ENCODE data around the gene GNAL.

The GNAL gene

DNA sequence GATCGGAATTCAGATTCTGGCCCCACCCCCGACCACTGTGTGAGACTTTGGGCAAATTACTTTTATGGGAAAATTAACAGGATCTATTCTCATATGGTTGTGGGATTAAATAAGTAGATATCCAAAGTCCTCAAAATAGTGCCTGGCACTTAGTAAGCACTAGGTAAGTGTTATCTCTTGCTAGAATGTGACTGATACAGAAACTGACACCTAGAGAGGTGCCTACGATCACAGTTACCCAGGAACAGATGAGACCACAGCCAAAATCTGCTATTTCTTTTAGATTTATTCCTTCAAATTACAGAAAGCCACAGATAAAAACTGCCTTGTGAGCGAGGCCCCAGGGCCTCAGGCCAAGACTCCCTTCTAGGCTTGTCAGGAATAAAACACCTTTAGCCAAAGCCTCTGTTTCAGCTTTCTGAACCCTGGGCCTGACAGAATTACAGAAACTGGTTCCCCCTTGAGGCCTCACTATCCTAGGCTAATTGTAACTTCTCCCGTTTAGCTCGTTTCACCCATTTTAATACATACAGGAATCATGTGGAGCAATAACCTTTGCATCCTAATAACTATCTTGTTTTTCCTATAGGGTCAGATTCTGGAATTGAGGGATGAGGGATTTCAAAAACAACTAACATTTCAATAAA lies 139.8 kb downstream of the GNAL start:
- Mint-ChIP-seq H3K9me3 (no peaks in the 10 kb centered on the region), H3K36me3 (no peaks in the 10 kb centered on the region), H3K27ac (no peak overlapping the region), H3K4me1 (no peaks in the 10 kb centered on the region), H3K27me3 (peaks cover 0 to 7% of the 10 kb centered on the region in 2 donors), H3K4me3 (no peak overlapping the region)
- no peak for ATAC-seq (replicated peaks)
- no peak for DNase-seq

DNA sequence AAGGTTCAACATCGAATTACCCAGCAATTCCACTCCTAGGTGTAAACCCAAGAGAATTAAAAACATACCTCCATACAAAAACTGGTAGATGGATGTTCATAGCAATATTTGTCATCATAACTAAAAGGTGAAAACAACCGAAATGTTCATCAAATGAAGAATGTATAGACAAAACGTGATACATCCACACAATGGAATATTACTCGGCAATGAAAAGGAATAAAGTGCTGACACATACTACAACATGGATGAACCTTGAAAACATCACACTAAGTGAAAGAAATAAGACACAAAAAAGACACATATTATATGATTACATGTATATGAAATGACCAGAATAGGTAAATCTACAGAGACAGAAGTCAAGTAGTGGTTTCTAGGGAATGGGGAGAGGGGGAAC lies 141.5 kb downstream of the GNAL start:
- Mint-ChIP-seq H3K36me3 (no peaks in the 10 kb centered on the region), H3K27ac (no peak overlapping the region), H3K4me3 (no peak overlapping the region), H3K9me3 (no peaks in the 10 kb centered on the region), H3K27me3 (peaks cover 0 to 7% of the 10 kb centered on the region in 2 donors), H3K4me1 (no peaks in the 10 kb centered on the region)
- DNase-seq (no peak), ATAC-seq (replicated peaks) (no peak)

DNA sequence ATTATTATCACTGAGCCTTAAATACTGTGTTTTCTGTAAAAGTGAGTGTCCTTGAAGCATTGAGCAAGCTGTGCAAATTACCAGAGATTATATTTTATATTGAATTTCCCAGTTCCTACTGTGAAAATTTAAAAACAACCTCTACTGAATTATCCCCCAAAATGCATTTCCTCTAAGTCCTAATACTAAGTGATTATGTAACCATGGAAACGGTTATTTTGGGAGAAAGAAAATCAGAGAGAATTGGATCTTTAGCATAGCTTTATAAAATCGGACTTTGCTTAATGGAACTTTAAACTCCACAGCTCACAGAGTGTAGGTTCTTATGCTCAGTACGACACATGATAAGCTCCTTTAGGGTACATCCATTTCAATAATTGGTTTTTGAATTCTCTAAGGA lies 142.9 kb downstream of the GNAL start:
- Mint-ChIP-seq H3K4me3 (no peak overlapping the region), H3K4me1 (no peaks in the 10 kb centered on the region), H3K9me3 (no peaks in the 10 kb centered on the region), H3K27me3 (peaks cover 0 to 7% of the 10 kb centered on the region in 2 donors), H3K36me3 (no peaks in the 10 kb centered on the region), H3K27ac (no peak overlapping the region)
- no peak for DNase-seq
- no peak for ATAC-seq (replicated peaks)

DNA sequence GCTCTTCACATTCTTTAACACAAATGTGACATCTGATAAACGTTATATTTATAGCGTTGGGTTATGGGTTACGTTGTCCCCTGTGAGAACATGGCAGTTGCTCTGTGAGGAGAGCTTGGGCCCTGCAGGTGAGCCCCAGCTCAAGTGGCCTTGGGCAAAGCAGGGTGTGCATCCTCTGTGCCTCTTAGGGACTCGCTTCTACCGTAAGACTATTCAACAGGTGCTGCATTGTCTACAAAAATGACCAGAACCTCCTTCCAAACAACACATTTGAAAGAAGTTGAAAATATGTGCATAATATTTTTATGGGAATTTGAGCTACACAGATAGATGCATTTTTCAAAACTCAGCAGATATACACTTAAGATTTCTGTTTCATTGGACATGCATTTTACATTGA lies 145.7 kb downstream of the GNAL start:
- Mint-ChIP-seq H3K27me3 (peaks cover 0 to 7% of the 10 kb centered on the region in 2 donors), H3K9me3 (no peaks in the 10 kb centered on the region), H3K4me3 (no peak overlapping the region), H3K27ac (no peak overlapping the region), H3K36me3 (no peaks in the 10 kb centered on the region), H3K4me1 (no peaks in the 10 kb centered on the region)
- DNase-seq (no peak), ATAC-seq (replicated peaks) (no peak)

DNA sequence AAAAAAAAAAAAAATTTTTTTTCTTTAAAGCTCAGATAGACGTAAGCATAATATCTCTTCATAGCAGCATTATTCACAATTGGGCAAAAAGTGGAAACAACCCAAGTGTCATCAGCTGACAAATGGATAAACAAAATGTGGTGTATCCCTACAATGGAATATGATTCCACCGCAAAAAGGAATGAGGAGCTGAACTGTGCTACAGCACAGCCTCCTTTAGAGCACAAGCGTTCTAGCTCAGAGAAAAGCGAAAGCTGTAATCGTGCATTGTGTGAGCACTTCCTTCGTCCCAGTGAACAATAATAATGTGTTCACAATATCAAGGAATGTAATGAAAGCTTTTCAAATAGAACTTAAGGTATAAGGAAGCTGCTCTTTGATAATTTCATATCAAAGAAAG lies 150.5 kb downstream of the GNAL start:
- Mint-ChIP-seq H3K36me3 (no peaks in the 10 kb centered on the region), H3K4me3 (no peak overlapping the region), H3K27me3 (peaks cover 0 to 6% of the 10 kb centered on the region in 2 donors), H3K4me1 (no peaks in the 10 kb centered on the region), H3K27ac (no peak overlapping the region), H3K9me3 (no peaks in the 10 kb centered on the region)
- DNase-seq (no peak), ATAC-seq (replicated peaks) (no peak)

DNA sequence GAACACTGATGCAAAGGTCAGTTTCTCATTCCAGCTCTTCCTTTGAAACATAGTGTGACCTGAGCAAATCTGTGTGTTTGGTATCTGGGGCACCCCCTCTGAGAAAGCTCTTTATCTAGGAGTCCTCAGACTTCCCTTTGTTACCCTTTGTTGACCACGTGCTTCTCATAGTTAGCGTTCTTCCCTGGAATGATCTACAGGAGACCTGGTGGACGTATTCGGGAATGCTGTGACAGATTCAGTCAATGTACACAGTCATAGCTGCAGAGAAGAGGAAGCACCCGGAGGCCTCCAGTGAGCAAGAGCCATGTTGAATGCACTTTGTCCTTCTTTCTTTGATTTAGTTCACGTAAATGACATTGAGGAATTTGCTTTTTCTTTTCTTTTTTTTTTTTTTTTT lies 151.4 kb downstream of the GNAL start:
- Mint-ChIP-seq H3K27ac (no peak overlapping the region), H3K9me3 (no peaks in the 10 kb centered on the region), H3K4me1 (no peaks in the 10 kb centered on the region), H3K36me3 (no peaks in the 10 kb centered on the region), H3K27me3 (peaks cover 0 to 6% of the 10 kb centered on the region in 2 donors), H3K4me3 (no peak overlapping the region)
- no peak for DNase-seq
- ATAC-seq (replicated peaks) = no peak

DNA sequence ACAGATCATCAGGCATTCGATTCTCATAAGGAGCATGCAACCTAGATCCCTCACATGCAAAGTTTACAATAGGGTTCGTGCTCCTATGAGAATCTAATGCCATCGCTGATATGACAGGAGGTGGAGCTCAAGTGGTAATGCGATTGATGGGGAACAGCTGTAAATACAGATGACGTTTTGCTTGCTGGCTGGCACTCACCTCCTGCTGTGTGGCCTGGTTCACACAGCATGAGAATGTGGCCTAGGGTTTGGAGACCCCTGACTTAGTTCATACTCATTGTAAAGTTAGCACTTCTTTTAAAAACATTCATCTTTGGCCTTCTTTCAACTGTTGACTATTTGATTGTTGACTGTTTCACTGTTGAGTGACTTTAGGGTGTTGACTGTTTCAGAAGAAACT lies 153.5 kb downstream of the GNAL start:
- Mint-ChIP-seq H3K27me3 (peaks cover 0 to 6% of the 10 kb centered on the region in 2 donors), H3K27ac (no peak overlapping the region), H3K4me3 (no peak overlapping the region), H3K4me1 (no peaks in the 10 kb centered on the region), H3K36me3 (no peaks in the 10 kb centered on the region), H3K9me3 (no peaks in the 10 kb centered on the region)
- ATAC-seq (replicated peaks) (no peak), DNase-seq (no peak)

DNA sequence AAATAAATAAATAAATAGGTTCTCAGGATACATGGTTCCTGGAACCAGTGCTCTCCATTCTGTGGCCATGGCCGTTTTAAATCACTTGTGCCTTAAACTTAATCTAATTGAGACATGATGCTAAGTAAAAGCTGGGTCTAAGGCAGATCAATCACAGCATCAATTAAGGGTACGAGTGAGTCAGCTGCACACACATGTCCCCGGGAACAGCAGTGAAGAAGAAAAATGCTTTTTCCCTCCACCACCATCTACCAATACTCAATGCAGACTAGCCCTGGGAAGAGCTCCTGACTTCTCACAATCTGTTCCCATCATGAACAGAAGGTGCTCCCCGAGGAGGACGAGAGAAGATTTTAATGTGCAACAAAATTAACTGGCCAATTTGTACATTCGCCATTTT lies 155.4 kb downstream of the GNAL start:
- peaks cover 0 to 6% of the 10 kb centered on the region in 2 donors for H3K27me3 Mint-ChIP-seq
- ATAC-seq (replicated peaks) (no peak), DNase-seq (no peak)
- no peak overlapping the region for H3K27ac Mint-ChIP-seq
- no peaks in the 10 kb centered on the region for H3K4me1 Mint-ChIP-seq
- H3K4me3 Mint-ChIP-seq = no peak overlapping the region
- H3K36me3 Mint-ChIP-seq = no peaks in the 10 kb centered on the region
- no peaks in the 10 kb centered on the region for H3K9me3 Mint-ChIP-seq

DNA sequence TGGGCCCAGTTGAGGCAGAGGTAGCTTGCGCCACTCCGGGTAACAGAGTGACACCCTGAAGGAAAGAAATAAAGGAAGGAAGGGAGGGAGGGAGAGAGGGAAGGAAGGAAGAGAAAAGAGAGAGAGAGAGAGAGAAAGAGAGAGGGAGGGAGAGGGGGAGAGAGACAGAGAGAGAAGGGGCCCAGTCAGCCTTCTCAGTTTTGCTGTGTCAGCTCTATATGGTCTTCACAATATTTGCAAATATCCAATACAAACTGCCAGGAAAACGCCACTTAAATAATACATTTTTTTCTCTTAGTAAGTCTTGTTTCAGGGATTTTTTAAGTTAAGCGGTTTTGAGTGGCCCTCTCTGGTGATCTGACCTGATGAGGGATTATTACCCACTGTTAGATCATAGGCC lies 156.6 kb downstream of the GNAL start:
- H3K27ac Mint-ChIP-seq = no peak overlapping the region
- H3K4me3 Mint-ChIP-seq = no peak overlapping the region
- H3K9me3 Mint-ChIP-seq = no peaks in the 10 kb centered on the region
- DNase-seq (no peak), ATAC-seq (replicated peaks) (no peak)
- H3K27me3 Mint-ChIP-seq = peaks cover 0 to 3% of the 10 kb centered on the region in 2 donors
- peaks cover 4 to 11% of the 10 kb centered on the region in 2 donors for H3K4me1 Mint-ChIP-seq
- no peaks in the 10 kb centered on the region for H3K36me3 Mint-ChIP-seq

DNA sequence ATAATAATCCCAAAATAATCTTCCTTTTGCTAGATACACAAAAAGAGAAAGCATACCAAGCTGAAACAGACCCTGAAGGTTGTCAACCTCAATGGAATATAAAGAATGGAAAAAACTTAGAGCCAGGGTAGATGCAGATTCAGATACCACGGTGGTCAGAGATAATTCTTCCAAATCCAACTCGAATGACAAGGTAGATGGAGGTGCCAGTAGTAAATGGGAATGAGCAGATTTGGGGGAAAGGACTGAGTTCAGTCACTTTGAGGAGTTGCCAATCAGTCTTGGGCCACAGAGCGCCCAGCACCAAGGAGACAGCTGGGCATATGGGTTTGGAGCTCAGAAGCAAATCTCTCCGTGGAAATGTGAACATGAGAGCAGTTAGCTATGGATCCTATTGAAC lies 158.7 kb downstream of the GNAL start:
- Mint-ChIP-seq H3K27me3 (peaks cover 0 to 3% of the 10 kb centered on the region in 2 donors), H3K9me3 (no peaks in the 10 kb centered on the region), H3K4me3 (no peak overlapping the region), H3K4me1 (peaks cover 8 to 17% of the 10 kb centered on the region in 2 donors), H3K36me3 (peaks cover 4 to 5% of the 10 kb centered on the region in 2 donors), H3K27ac (no peak overlapping the region)
- no peak for ATAC-seq (replicated peaks)
- no peak for DNase-seq

DNA sequence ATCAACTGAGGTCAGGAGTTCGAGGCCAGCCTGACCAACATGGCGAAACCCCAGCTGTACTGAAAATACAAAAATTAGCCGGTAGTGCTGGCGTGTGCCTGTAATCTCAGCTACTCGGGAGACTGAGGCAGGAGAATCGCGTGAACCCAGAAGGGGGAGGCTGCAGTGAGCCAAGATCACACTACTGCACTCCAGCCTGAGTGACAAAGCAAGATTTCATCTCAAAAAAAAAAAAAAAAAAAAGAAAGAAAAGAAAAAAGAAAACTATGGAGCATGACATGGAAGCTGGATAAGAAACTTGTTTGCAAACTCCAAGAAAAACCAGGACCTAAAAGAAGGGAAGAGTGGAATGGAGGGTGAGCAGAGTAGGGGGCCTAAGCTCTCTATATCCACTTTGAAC lies 160.2 kb downstream of the GNAL start:
- ATAC-seq (replicated peaks) (no peak), DNase-seq (no peak)
- Mint-ChIP-seq H3K36me3 (peaks cover 4 to 5% of the 10 kb centered on the region in 2 donors), H3K4me3 (no peak overlapping the region), H3K4me1 (peaks cover 8 to 17% of the 10 kb centered on the region in 2 donors), H3K9me3 (no peaks in the 10 kb centered on the region), H3K27ac (no peak overlapping the region), H3K27me3 (peaks cover 0 to 3% of the 10 kb centered on the region in 2 donors)

DNA sequence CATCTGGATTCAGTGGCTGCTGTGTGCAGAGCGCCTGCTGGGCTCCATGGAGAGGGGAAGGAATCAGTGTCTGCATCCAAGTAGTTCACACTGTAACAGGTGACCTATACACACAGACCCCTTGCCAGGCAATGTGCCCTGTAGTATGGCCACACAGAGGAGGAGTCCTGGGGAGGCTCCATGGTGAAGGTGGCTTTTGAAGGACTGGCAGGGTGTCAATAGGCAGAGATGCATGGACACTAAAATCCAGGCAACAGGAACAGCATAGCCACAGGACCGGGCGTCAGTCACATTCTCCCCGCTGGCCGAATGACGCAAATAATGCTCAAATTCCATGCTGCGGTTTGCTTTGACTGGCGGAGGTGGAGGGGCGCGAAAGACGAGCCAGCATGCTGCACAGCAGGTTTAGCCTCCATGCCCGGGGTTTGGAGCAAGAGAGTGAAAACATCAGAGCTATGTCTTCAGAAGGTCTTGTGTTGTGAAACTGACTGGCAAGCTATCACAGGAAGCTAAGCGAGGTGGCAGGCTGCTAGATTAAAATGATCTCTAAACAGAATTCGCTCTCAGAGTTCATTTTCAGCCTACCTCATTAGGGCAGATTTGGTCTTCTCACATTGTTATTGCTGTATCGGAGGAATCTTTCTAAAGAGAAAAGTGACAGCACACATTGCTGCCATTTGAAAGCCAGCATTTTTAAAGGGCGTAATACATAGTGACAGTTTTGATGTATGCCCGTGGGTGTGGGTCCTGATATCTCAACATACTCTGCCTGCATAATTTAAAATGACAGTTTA lies 161.0 kb downstream of the GNAL start:
- DNase-seq (peak; percentile 23), ATAC-seq (replicated peaks) (peak; percentile 2 to 10)
- Mint-ChIP-seq H3K27ac (peak overlapping the region; percentile 99), H3K4me3 (peak overlapping the region; percentile 96 to 100), H3K4me1 (peaks cover 8 to 17% of the 10 kb centered on the region in 2 donors), H3K27me3 (no peaks in the 10 kb centered on the region), H3K36me3 (peaks cover 4 to 10% of the 10 kb centered on the region in 2 donors), H3K9me3 (no peaks in the 10 kb centered on the region)

DNA sequence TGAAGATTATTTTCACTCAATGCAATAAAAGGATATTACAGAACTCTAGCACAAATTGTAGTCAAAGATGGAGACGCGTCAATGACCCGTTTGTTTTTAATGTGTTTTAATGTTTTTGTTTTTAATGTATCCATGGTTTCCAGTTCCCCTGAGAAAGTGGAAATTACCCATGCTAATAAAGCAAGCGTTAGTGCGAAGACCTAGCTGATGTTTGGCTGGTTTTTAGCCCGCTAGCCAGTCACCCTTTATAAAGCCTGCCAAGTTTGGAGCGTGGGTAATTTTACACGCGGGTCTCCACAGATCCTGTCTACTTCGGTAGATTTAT lies 161.7 kb downstream of the GNAL start:
- H3K4me1 Mint-ChIP-seq = peaks cover 8 to 17% of the 10 kb centered on the region in 2 donors
- peak overlapping the region; percentile 96 to 100 for H3K4me3 Mint-ChIP-seq
- DNase-seq (no peak), ATAC-seq (replicated peaks) (peak; percentile 53 to 58)
- peak overlapping the region; percentile 99 for H3K27ac Mint-ChIP-seq
- no peaks in the 10 kb centered on the region for H3K9me3 Mint-ChIP-seq
- H3K27me3 Mint-ChIP-seq = no peaks in the 10 kb centered on the region
- peaks cover 4 to 14% of the 10 kb centered on the region in 2 donors for H3K36me3 Mint-ChIP-seq

DNA sequence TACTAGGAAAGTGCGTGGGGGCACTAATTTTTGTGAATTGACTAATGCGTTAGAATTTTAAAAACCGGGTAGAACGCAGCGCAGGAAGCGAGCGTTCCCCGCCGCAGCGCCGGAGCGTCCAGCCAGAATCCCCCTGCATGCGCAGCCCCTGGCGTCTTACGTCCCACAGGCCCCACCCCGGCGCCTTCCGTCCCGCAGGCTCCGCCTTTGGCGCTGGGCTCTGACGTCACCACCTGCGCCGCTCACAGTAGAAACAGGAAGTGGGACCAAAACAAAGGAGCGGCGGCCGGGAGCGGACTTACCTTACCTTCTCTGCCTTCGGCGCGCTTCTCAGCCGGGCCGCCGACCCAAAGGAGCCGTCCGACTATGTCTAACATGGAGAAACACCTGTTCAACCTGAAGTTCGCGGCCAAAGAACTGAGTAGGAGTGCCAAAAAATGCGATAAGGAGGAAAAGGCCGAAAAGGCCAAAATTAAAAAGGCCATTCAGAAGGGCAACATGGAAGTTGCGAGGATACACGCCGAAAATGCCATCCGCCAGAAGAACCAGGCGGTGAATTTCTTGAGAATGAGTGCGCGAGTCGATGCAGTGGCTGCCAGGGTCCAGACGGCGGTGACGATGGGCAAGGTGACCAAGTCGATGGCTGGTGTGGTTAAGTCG lies 162.2 kb downstream of the GNAL start, which contains the start of gene CHMP1B:
TSS of gene CHMP1B (plus strand) at position 268 of the 660 bp plus-strand sequence. CDS start at position 367, 99 bp downstream.
- Mint-ChIP-seq H3K27me3 (no peaks in the 10 kb centered on the region), H3K27ac (peak within 1 kb of the TSS; percentile 99), H3K36me3 (peaks cover 4 to 14% of the 10 kb centered on the region in 2 donors), H3K4me3 (peak within 1 kb of the TSS; percentile 96 to 100), H3K9me3 (no peaks in the 10 kb centered on the region), H3K4me1 (peaks cover 8 to 17% of the 10 kb centered on the region in 2 donors)
- DNase-seq (peak; percentile 95), ATAC-seq (replicated peaks) (peak; percentile 96 to 98)

Measured in stimulated activated naive B cell treated with anti-CD40 and anti-IgM and Interleukin-4, amounts not matched to agents 10 μg/mL and 1 μg/mL and 100 μg/mL, for 72 hours (primary cell).